Activated CD8-positive, alpha-beta memory T cell treated with anti-CD3 and anti-CD28 coated beads for 36 hours (primary cell): ENCODE measurements around the gene IFNE. TPM values are rescaled to one million over a fixed set of nuclear protein-coding genes. Genes with fewer than 3 reads are reported as not detected.

Experiments
- CTCF ChIA-PET: fragments of 350-600 bp; sonication (Branson Sonifier 250); formaldehyde crosslinking; loops from one replicate; lab custom pipeline; 2021; ENCODE audit warnings: antibody characterized with exemption; lab: Charles Lee
- POLR2A ChIA-PET: fragments of 350-600 bp; sonication (Branson Sonifier 250); formaldehyde crosslinking; loops from one replicate; lab custom pipeline; 2021; ENCODE audit warnings: antibody characterized with exemption; lab: Charles Lee
- total RNA-seq, 2 experiments: library from RNA; stranded (reverse); gene quantifications; one replicate each; pipeline ENCODE4 v1.2.3, GENCODE V29; 2021

Gene IFNE
- total RNA-seq = not detected

GRCh38 chr9:21482213-21482612 is at the start of gene IFNE:
IFNE (minus strand) TSS chr9:21482313; CDS start chr9:21481694, 619 bp downstream.
- ChIA-PET POLR2A (no interaction called here), CTCF (no interaction called here)

- ChIA-PET POLR2A (no interaction called here), CTCF (no interaction called here)
Measured at GRCh38 chr9:21528123-21528808, 46.2 kb upstream of the IFNE start.

GRCh38 chr9:21527579-21527978 is 45.5 kb upstream of the IFNE start:
- POLR2A ChIA-PET = no interaction called here
- CTCF ChIA-PET = no interaction called here

- CTCF ChIA-PET = no interaction called here
- POLR2A ChIA-PET = no interaction called here
Measured at GRCh38 chr9:21525174-21525573, 43.1 kb upstream of the IFNE start.

GRCh38 chr9:21524099-21524830 is 42.2 kb upstream of the IFNE start:
- POLR2A ChIA-PET = no interaction called here

GRCh38 chr9:21523021-21524014 is 41.2 kb upstream of the IFNE start:
- CTCF ChIA-PET = no interaction called here
- POLR2A ChIA-PET = no interaction called here

More at GRCh38 chr9:21524099-21524830, 42.2 kb upstream of the IFNE start:
- CTCF ChIA-PET = no interaction called here

- ChIA-PET POLR2A (no interaction called here), CTCF (no interaction called here)
Measured at GRCh38 chr9:21522348-21522747, 40.2 kb upstream of the IFNE start.

GRCh38 chr9:21521448-21521847 is 39.3 kb upstream of the IFNE start:
- ChIA-PET POLR2A (no interaction called here), CTCF (no interaction called here)

GRCh38 chr9:21520501-21521228 is 38.6 kb upstream of the IFNE start:
- ChIA-PET CTCF (no interaction called here), POLR2A (no interaction called here)

- ChIA-PET CTCF (no interaction called here), POLR2A (no interaction called here)
Measured at GRCh38 chr9:21519855-21520434, 37.8 kb upstream of the IFNE start.

- ChIA-PET CTCF (no interaction called here), POLR2A (no interaction called here)
Measured at GRCh38 chr9:21516796-21517195, 34.7 kb upstream of the IFNE start.

- POLR2A ChIA-PET = no interaction called here
Measured at GRCh38 chr9:21513431-21513830, 31.3 kb upstream of the IFNE start.

GRCh38 chr9:21510806-21511205 is 28.7 kb upstream of the IFNE start:
- ChIA-PET CTCF (no interaction called here), POLR2A (no interaction called here)

More at GRCh38 chr9:21513431-21513830, 31.3 kb upstream of the IFNE start:
- CTCF ChIA-PET = no interaction called here

- ChIA-PET POLR2A (no interaction called here), CTCF (no interaction called here)
Measured at GRCh38 chr9:21507483-21507790, 25.3 kb upstream of the IFNE start.

- POLR2A ChIA-PET = no interaction called here
Measured at GRCh38 chr9:21506626-21507482, 24.7 kb upstream of the IFNE start.

GRCh38 chr9:21505425-21506179 is 23.5 kb upstream of the IFNE start:
- CTCF ChIA-PET = interaction anchor here (1.1 kb wide), 1 partner anchor 39 kb away, joined by 3 read pairs; no protein-coding TSS in a partner anchor
- POLR2A ChIA-PET = no interaction called here

More at GRCh38 chr9:21506626-21507482, 24.7 kb upstream of the IFNE start:
- CTCF ChIA-PET = no interaction called here

- ChIA-PET CTCF (interaction anchor here (1.1 kb wide), 1 partner anchor 39 kb away, joined by 3 read pairs; no protein-coding TSS in a partner anchor), POLR2A (no interaction called here)
Measured at GRCh38 chr9:21504894-21505293, 22.8 kb upstream of the IFNE start.
